Activated CD8-positive, alpha-beta memory T cell treated with anti-CD3 and anti-CD28 coated beads, Interleukin-2, amount 10 ng/mL, durations not matched to agents 7 days and 5 days (primary cell): ENCODE results near the gene AMHR2. TPM values are rescaled to one million over a fixed set of nuclear protein-coding genes. Genes with fewer than 3 reads are reported as not detected.

Experiments
- ATAC-seq: fragments of 150-1000 bp; cut with Tn5 transposase; one replicate; pipeline ENCODE4 v1.10.0; 2021; ENCODE audit warnings: moderate library complexity
- CTCF ChIA-PET: fragments of 350-600 bp; sonication (Branson Sonifier 250); formaldehyde crosslinking; loops from one replicate; lab custom pipeline; 2021; ENCODE audit warnings: antibody characterized with exemption; lab: Charles Lee
- DNase-seq: peaks from one replicate; pipeline ENCODE4 v3.0.0-alpha.2; 2020
- H3K27ac Mint-ChIP-seq: one replicate; pipeline ENCODE4 v1.8.0; 2021; ENCODE audit warnings: mild to moderate bottlenecking, mixed read lengths
- H3K27me3 Mint-ChIP-seq: one replicate; pipeline ENCODE4 v1.8.0; 2021; ENCODE audit warnings: mixed read lengths
- H3K36me3 Mint-ChIP-seq: one replicate; pipeline ENCODE4 v1.8.0; 2021; ENCODE audit warnings: mild to moderate bottlenecking, mixed read lengths
- H3K4me1 Mint-ChIP-seq: one replicate; pipeline ENCODE4 v1.8.0; 2021; ENCODE audit warnings: mixed read lengths
- H3K4me3 Mint-ChIP-seq: one replicate; pipeline ENCODE4 v1.8.0; 2021; ENCODE audit warnings: mild to moderate bottlenecking, moderate library complexity, mixed read lengths
- H3K9me3 Mint-ChIP-seq: one replicate; pipeline ENCODE4 v1.8.0; 2022; ENCODE audit warnings: low read depth, mixed read lengths
- total RNA-seq, 2 experiments: library from RNA; stranded (reverse); gene quantifications; one replicate each; pipeline ENCODE4 v1.2.3, GENCODE V29; 2021

The AMHR2 gene
- total RNA-seq, 2 experiments from 2014 or later = not detected

DNA sequence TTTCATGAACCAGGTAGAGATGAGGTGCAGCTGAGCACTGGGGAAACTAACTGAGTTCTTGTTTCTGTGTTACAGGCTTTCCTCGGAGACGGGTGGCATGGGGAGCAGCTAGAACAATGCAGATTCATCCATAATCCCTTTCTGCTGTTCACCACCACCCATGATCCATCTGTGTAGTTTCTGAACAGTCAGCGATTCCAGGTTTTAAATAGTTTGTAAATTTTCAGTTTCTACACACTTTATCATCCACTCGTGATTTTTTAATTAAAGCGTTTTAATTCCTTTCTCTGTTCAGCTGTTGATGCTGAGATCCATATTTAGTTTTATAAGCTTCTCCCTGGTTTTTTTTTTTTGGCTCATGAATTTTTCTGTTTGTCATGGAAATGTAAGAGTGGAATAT, 55.7 kb downstream of the AMHR2 start:
- peaks cover 65% of the 10 kb centered on the region for H3K36me3 Mint-ChIP-seq
- ATAC-seq (no peak), DNase-seq (no peak)
- peaks cover 18% of the 10 kb centered on the region for H3K4me1 Mint-ChIP-seq
- H3K27me3 Mint-ChIP-seq = no peaks in the 10 kb centered on the region
- no peaks in the 10 kb centered on the region for H3K9me3 Mint-ChIP-seq
- no peak overlapping the region for H3K27ac Mint-ChIP-seq
- CTCF ChIA-PET = interaction anchor here (0.9 to 4.6 kb wide), 3 partner anchors 22 to 196 kb away, joined by 3 to 20 read pairs (median 5); partner anchors contain the start of genes ATP5MC2 and TARBP2
- no peak overlapping the region for H3K4me3 Mint-ChIP-seq

DNA sequence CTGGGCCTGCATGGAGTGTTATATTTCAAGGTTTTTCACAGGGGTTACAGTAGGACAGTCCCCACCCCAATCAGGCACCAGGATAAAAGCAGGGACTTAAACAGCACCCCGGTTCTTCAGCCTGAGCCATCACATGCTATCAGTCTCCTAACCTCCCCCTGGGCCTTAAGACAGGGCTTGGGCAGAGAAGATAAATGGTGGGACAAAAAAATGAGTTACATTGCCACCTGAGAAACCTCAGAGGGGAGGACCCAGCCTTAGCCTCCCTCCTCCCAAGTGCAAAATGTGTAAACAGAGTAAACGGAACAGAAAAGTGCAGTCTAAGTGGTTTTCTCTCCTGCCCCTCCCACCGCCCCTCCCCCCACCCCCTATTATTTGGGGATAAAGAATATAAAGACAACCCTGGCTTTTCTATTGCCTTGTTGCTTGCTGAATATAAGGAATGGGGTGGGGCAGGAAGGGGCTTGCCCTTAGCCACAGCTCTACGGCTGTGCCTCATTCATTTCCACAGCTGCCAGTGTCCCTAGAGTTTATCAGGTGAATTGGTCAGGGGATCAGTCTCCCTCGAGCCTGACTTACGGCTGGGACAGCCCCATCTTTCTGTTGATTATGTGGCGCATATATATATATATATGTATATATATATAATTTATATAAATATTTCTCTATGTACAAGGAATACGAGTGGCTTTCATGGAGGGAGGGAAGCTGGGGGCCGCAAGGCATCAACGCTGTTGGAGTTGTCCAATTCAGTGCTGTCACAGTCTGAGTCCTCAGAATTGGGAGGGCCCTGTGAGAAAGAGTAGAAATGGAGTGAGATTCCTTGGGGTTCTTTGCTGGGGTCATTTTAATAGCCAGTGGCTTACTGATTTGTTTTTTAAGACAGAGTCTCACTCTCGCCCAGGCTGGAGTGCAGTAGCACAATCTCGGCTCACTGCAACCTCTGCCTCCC, 57.1 kb downstream of the AMHR2 start:
- H3K9me3 Mint-ChIP-seq = no peaks in the 10 kb centered on the region
- no peak overlapping the region for H3K4me3 Mint-ChIP-seq
- CTCF ChIA-PET = interaction anchor here (0.6 to 2.2 kb wide), 4 partner anchors 8 to 28 kb away, joined by 3 to 9 read pairs (median 6); no protein-coding TSS in a partner anchor
- ATAC-seq (no peak), DNase-seq (no peak)
- no peaks in the 10 kb centered on the region for H3K27me3 Mint-ChIP-seq
- H3K27ac Mint-ChIP-seq = no peak overlapping the region
- H3K36me3 Mint-ChIP-seq = peaks cover 59% of the 10 kb centered on the region
- peaks cover 8% of the 10 kb centered on the region for H3K4me1 Mint-ChIP-seq

Other genes starting within 250 kb of the AMHR2 start
- 10 to 100 TPM; 35.8 to 47.0 TPM for gene ZNF740, start 243.1 kb upstream of the AMHR2 start, total RNA-seq
- gene CSAD, start 242.9 kb upstream of the AMHR2 start, total RNA-seq = 10 to 100 TPM; 19.6 to 28.1 TPM
- gene ITGB7, start 216.6 kb upstream of the AMHR2 start, total RNA-seq = 100 to 1,000 TPM; 567 to 729 TPM
- 10 to 100 TPM; 29.4 to 38.8 TPM for gene RARG, start 191.6 kb upstream of the AMHR2 start, total RNA-seq
- 100 to 1,000 TPM in 1 of 2 experiments, 10 to 100 TPM in 1; 99.0 to 137 TPM for gene ESPL1, start 155.6 kb upstream of the AMHR2 start, total RNA-seq
- gene PFDN5, start 128.3 kb upstream of the AMHR2 start, total RNA-seq = 100 to 1,000 TPM; 283 to 298 TPM
- 10 to 100 TPM; 51.7 to 65.5 TPM for gene MYG1, start 124.2 kb upstream of the AMHR2 start, total RNA-seq
- 10 to 100 TPM; 60.9 to 61.7 TPM for gene AAAS, start 102.2 kb upstream of the AMHR2 start, total RNA-seq
- not detected for gene SP7, start 87.5 kb upstream of the AMHR2 start, total RNA-seq
- gene SP1, start 43.7 kb upstream of the AMHR2 start, total RNA-seq = 10 to 100 TPM; 68.7 to 71.8 TPM
- 100 to 1,000 TPM; 235 to 244 TPM for gene PRR13, start 17.9 kb downstream of the AMHR2 start, total RNA-seq
- 100 to 1,000 TPM; 721 to 867 TPM for gene PCBP2, start 28.2 kb downstream of the AMHR2 start, total RNA-seq
- gene MAP3K12, start 75.6 kb downstream of the AMHR2 start, total RNA-seq = 10 to 100 TPM; 19.1 to 19.3 TPM
- 10 to 100 TPM; 29.7 to 38.7 TPM for gene TARBP2, start 77.4 kb downstream of the AMHR2 start, total RNA-seq
- gene NPFF, start 83.6 kb downstream of the AMHR2 start, total RNA-seq = not detected
- gene ATF7, start 202.5 kb downstream of the AMHR2 start, total RNA-seq = 10 to 100 TPM; 24.6 to 33.8 TPM